B cell (primary cell): ENCODE measurements around the gene PPP6R2.

ENCODE experiments used
- CTCF ChIP-seq: fragments of 200-600 bp; IDR thresholded peaks from one replicate; pipeline ENCODE4 v1.8.0; 2022; ENCODE audit warnings: antibody characterized with exemption, mild to moderate bottlenecking
- EZH2 ChIP-seq: IDR thresholded peaks from 2 replicates; pipeline ENCODE4 v1.6.1; 2012; ENCODE audit warnings: borderline replicate concordance, low read depth, mild to moderate bottlenecking, moderate library complexity, low read length; ENCODE audit not compliant: insufficient read depth, poor library complexity, severe bottlenecking

GRCh38 chr22:50408311-50408710, 65.2 kb downstream of the PPP6R2 start:
- TF ChIP-seq CTCF (no peak), EZH2 (no peak)
